Breast epithelium (tissue), 4 donors: ENCODE data around the gene GET4. TPM values are rescaled to one million over a fixed set of nuclear protein-coding genes. Genes with fewer than 3 reads are reported as not detected.
A peak's percentile ranks its signal among the peaks of the same experiment; 100 is the strongest.
"Not testable (repeated sequence)": the region's sequence is repeated elsewhere in the genome, so short reads cannot be mapped to it uniquely, and the experiment has no call there.

Experiments
- DNase-seq, 2 donors: peaks; one replicate each; pipeline ENCODE4 v3.0.0-alpha.2; 2019; ENCODE audit warnings: low spot score in 2 of 2
- H3K27ac ChIP-seq, 2 donors: fragments of 200-600 bp; sonication (generic) in 1 of 2; one replicate each; pipeline ENCODE4 v1.5.1; 2016 to 2019; ENCODE audit warnings: mild to moderate bottlenecking in 1 of 2
- H3K27me3 ChIP-seq, 2 donors: fragments of 200-600 bp; sonication (generic) in 1 of 2; one replicate each; pipeline versions ENCODE4 v1.5.1 to v1.6.0; 2017 to 2019; ENCODE audit warnings: control low read depth in 1 of 2, mild to moderate bottlenecking in 1 of 2
- H3K36me3 ChIP-seq: fragments of 200-600 bp; one replicate; pipeline ENCODE4 v1.5.1; 2019
- H3K4me1 ChIP-seq, 2 donors: fragments of 200-600 bp; sonication (generic); one replicate each; pipeline ENCODE4 v1.5.1; 2016 to 2019; ENCODE audit warnings: control low read depth in 1 of 2
- H3K4me3 ChIP-seq, 3 donors: fragments of 200-600 bp; sonication (generic); 1 replicate in 2 of 3; 2 replicates in 1 of 3; pipeline ENCODE4 v1.5.1; 2016 to 2019; ENCODE audit warnings: mild to moderate bottlenecking in 3 of 3, moderate library complexity in 2 of 3
- H3K9me3 ChIP-seq, 2 donors: fragments of 200-600 bp; sonication (generic) in 1 of 2; one replicate each; pipeline ENCODE4 v1.5.1; 2016 to 2019; ENCODE audit warnings: control low read depth in 1 of 2
- CTCF ChIP-seq, 3 donors: fragments of 450-650 bp; IDR thresholded peaks; one replicate each; pipeline ENCODE4 v1.5.1; 2016 to 2017; ENCODE audit warnings: antibody characterized with exemption in 3 of 3, mild to moderate bottlenecking in 3 of 3, moderate library complexity in 3 of 3
- POLR2A ChIP-seq: fragments of 450-650 bp; IDR thresholded peaks from one replicate; pipeline ENCODE4 v1.6.1; 2016; ENCODE audit warnings: antibody characterized with exemption, mild to moderate bottlenecking, moderate library complexity
- POLR2AphosphoS5 ChIP-seq, 3 donors: sonication (generic); formaldehyde crosslinking; IDR thresholded peaks; one replicate each; pipeline ENCODE4 v1.6.1; 2017; ENCODE audit warnings: antibody characterized with exemption in 3 of 3
- intact Hi-C: fragments of 100-400 bp; cut with DNase I; formaldehyde crosslinking; loops from one replicate; pipeline ENCODE4 v1.15.1; 2023; ENCODE audit warnings: low total_unique reads
- total RNA-seq, 3 donors: library from RNA; depleted of rRNA; stranded (reverse); fragments of >200 nt; gene quantifications; one replicate each; pipeline ENCODE4 v1.1.0, GENCODE V29; 2016

Gene GET4
- total RNA-seq, 3 donors from 2014 or later, result 23.7 to 33.4 (median 29.5) TPM

GRCh38 chr7:868189-868486 lies 8.2 kb upstream of the GET4 start:
- H3K4me1 ChIP-seq, result peaks cover 4 to 10% of the 10 kb centered on the region in 2 donors
- peak overlapping the region in 1 of 3 donors; percentile 53 for H3K4me3 ChIP-seq
- no peaks in the 10 kb centered on the region for H3K36me3 ChIP-seq
- TF ChIP-seq POLR2AphosphoS5 (IDR thresholded peaks at IDR 0.05) (no peak), CTCF (IDR thresholded peaks at IDR 0.05) (no peak), POLR2A (no peak)
- intact Hi-C loops, result no loop called here
- H3K27ac ChIP-seq, result peak overlapping the region; percentile 92 to 95
- H3K9me3 ChIP-seq, result no peaks in the 10 kb centered on the region
- no peak for DNase-seq
- H3K27me3 ChIP-seq, result no peaks in the 10 kb centered on the region

- no peak for DNase-seq
- no peak overlapping the region for H3K4me3 ChIP-seq
- H3K9me3 ChIP-seq, result no peaks in the 10 kb centered on the region
- intact Hi-C loops, result no loop called here
- peak overlapping the region; percentile 76 to 80 for H3K27ac ChIP-seq
- TF ChIP-seq CTCF (IDR thresholded peaks at IDR 0.05) (no peak), POLR2AphosphoS5 (IDR thresholded peaks at IDR 0.05) (no peak), POLR2A (no peak)
- no peaks in the 10 kb centered on the region for H3K36me3 ChIP-seq
- no peaks in the 10 kb centered on the region for H3K27me3 ChIP-seq
- H3K4me1 ChIP-seq, result peaks cover 4 to 10% of the 10 kb centered on the region in 2 donors
Observed at GRCh38 chr7:869348-869747, 7.0 kb upstream of the GET4 start.

GRCh38 chr7:871900-872537 lies 4.3 kb upstream of the GET4 start:
- Histone ChIP-seq H3K4me1 (peaks cover 4 to 10% of the 10 kb centered on the region in 2 donors), H3K27ac (peak overlapping the region; percentile 64 to 71), H3K36me3 (no peaks in the 10 kb centered on the region), H3K9me3 (no peaks in the 10 kb centered on the region), H3K4me3 (no peak overlapping the region), H3K27me3 (no peaks in the 10 kb centered on the region)
- DNase-seq, result no peak
- no peak for TF ChIP-seq POLR2A
- TF ChIP-seq CTCF (IDR thresholded peaks at IDR 0.05), result no peak
- TF ChIP-seq POLR2AphosphoS5 (IDR thresholded peaks at IDR 0.05), result no peak
- intact Hi-C loops, result no loop called here

- peak overlapping the region; percentile 64 to 71 for H3K27ac ChIP-seq
- H3K27me3 ChIP-seq, H3K36me3 ChIP-seq, H3K4me3 ChIP-seq, H3K9me3 ChIP-seq, intact Hi-C loops, H3K4me1 ChIP-seq, DNase-seq: not testable (repeated sequence)
Observed at GRCh38 chr7:872685-873084, 3.7 kb upstream of the GET4 start.

GRCh38 chr7:873367-874002 lies 2.9 kb upstream of the GET4 start:
- peak; percentile 84 to 87 for DNase-seq
- H3K4me1 ChIP-seq, result peaks cover 0 to 4% of the 10 kb centered on the region in 2 donors
- H3K4me3 ChIP-seq, result no peak overlapping the region
- no peaks in the 10 kb centered on the region for H3K9me3 ChIP-seq
- H3K36me3 ChIP-seq, result no peaks in the 10 kb centered on the region
- peak; percentile 88 to 93 (median 89) for TF ChIP-seq POLR2AphosphoS5 (IDR thresholded peaks at IDR 0.05)
- no peak for TF ChIP-seq POLR2A
- peak; percentile 79 to 96 (median 94) for TF ChIP-seq CTCF (IDR thresholded peaks at IDR 0.05)
- no peaks in the 10 kb centered on the region for H3K27me3 ChIP-seq
- intact Hi-C loops, result no loop called here
- peak overlapping the region; percentile 64 to 71 for H3K27ac ChIP-seq
